Neural cell (in vitro differentiated cells): ENCODE results near the gene LRIT1. TPM values are rescaled to one million over a fixed set of nuclear protein-coding genes. Genes with fewer than 3 reads are reported as not detected.

Experiments used
- H2AFZ ChIP-seq: fragments of 200-600, 300-800 bp; sonication (generic), shearing (Covaris generic); 2 replicates; pipeline ENCODE4 v1.6.0; 2014; ENCODE audit warnings: low read depth, mild to moderate bottlenecking, antibody characterized with exemption, low read length, moderate library complexity
- H3F3A ChIP-seq: fragments of 200-600 bp; shearing (Covaris generic); 2 replicates; pipeline ENCODE4 v1.6.1; 2016; ENCODE audit warnings: mild to moderate bottlenecking, moderate library complexity, mixed read lengths, antibody characterized with exemption, low read length; ENCODE audit not compliant: insufficient read depth, poor library complexity, severe bottlenecking
- H3K27ac ChIP-seq: fragments of 200-600, 300-800 bp; sonication (generic), shearing (Covaris generic); 2 replicates; pipeline ENCODE4 v1.5.1; 2014; ENCODE audit warnings: mild to moderate bottlenecking, low read length, moderate library complexity
- H3K27me3 ChIP-seq: fragments of 300-800, 200-600 bp; sonication (generic), shearing (Covaris generic); 2 replicates; pipeline ENCODE4 v1.6.0; 2014; ENCODE audit warnings: mild to moderate bottlenecking, low read depth, low read length, moderate library complexity; ENCODE audit not compliant: insufficient read depth
- H3K36me3 ChIP-seq: fragments of 300-800, 200-600 bp; sonication (generic), shearing (Covaris generic); 2 replicates; pipeline ENCODE4 v1.5.1; 2014; ENCODE audit warnings: mild to moderate bottlenecking, antibody characterized with exemption, low read length, moderate library complexity; ENCODE audit not compliant: insufficient read depth
- H3K4me2 ChIP-seq: fragments of 300-800, 200-600 bp; sonication (generic), shearing (Covaris generic); 2 replicates; pipeline ENCODE4 v1.6.0; 2014; ENCODE audit warnings: mild to moderate bottlenecking, low read length
- H3K4me3 ChIP-seq: fragments of 300-800, 200-600 bp; sonication (generic), shearing (Covaris generic); 2 replicates; pipeline ENCODE4 v1.5.1; 2014; ENCODE audit warnings: mild to moderate bottlenecking, low read length, moderate library complexity
- H3K79me2 ChIP-seq: fragments of 200-600 bp; shearing (Covaris generic); replicated peaks from 2 replicates; pipeline ENCODE4 v1.6.0; 2014; ENCODE audit warnings: mild to moderate bottlenecking, low read length, moderate library complexity; ENCODE audit not compliant: insufficient read depth
- H3K9ac ChIP-seq: fragments of 300-800, 200-600 bp; sonication (generic), shearing (Covaris generic); 2 replicates; pipeline ENCODE4 v1.6.1; 2016; ENCODE audit warnings: mild to moderate bottlenecking, low read length, mixed read lengths
- H3K9me2 ChIP-seq: fragments of 200-600 bp; shearing (Covaris generic); 2 replicates; pipeline ENCODE4 v1.6.1; 2016; ENCODE audit warnings: mild to moderate bottlenecking, low read length, mixed read lengths; ENCODE audit not compliant: insufficient read depth
- H3K9me3 ChIP-seq: fragments of 200-600, 300-800 bp; sonication (generic), shearing (Covaris generic); 2 replicates; pipeline ENCODE4 v1.6.1; 2016; ENCODE audit warnings: mild to moderate bottlenecking, mixed run types, low read length, moderate library complexity, mixed read lengths
- H4K20me1 ChIP-seq: fragments of 200-600 bp; shearing (Covaris generic); 2 replicates; pipeline ENCODE4 v1.6.1; 2016; ENCODE audit warnings: mild to moderate bottlenecking, mixed run types; ENCODE audit not compliant: insufficient read depth
- EP300 ChIP-seq: fragments of 450-650 bp; conservative IDR thresholded peaks from 2 replicates; pipeline ENCODE4 v1.6.1; 2014; ENCODE audit warnings: antibody characterized with exemption, mild to moderate bottlenecking, moderate library complexity; ENCODE audit not compliant: poor library complexity, severe bottlenecking
- EZH2 ChIP-seq: fragments of 200-600, 300-800 bp; shearing (Covaris generic), sonication (generic); IDR thresholded peaks from 2 replicates; pipeline ENCODE4 v1.6.1; 2014; ENCODE audit warnings: antibody characterized with exemption, low read length, borderline replicate concordance, mild to moderate bottlenecking; ENCODE audit not compliant: insufficient read depth, poor library complexity, severe bottlenecking
- MXI1 ChIP-seq: fragments of 450-650 bp; conservative IDR thresholded peaks from 2 replicates; pipeline ENCODE4 v1.6.1; 2014; ENCODE audit warnings: antibody characterized with exemption, mild to moderate bottlenecking; ENCODE audit not compliant: poor library complexity, severe bottlenecking
- POLR2AphosphoS5 ChIP-seq: IDR thresholded peaks from 2 replicates; pipeline ENCODE4 v1.6.1; 2012
- RAD21 ChIP-seq: fragments of 450-650 bp; conservative IDR thresholded peaks from 2 replicates; pipeline ENCODE4 v1.6.1; 2014; ENCODE audit warnings: antibody characterized with exemption, mild to moderate bottlenecking, moderate library complexity
- REST ChIP-seq: IDR thresholded peaks from 2 replicates; pipeline ENCODE4 v1.6.1; 2012; ENCODE audit warnings: borderline replicate concordance
- SMC3 ChIP-seq: fragments of 450-650 bp; conservative IDR thresholded peaks from 2 replicates; pipeline ENCODE4 v1.6.1; 2014; ENCODE audit warnings: antibody characterized with exemption, mild to moderate bottlenecking, moderate library complexity; ENCODE audit not compliant: poor library complexity
- TAF1 ChIP-seq: IDR thresholded peaks from 2 replicates; pipeline ENCODE4 v1.6.1; 2012; ENCODE audit warnings: low read depth
- polyA plus RNA-seq: library from polyadenylated mRNA; depleted of rRNA; stranded (reverse); fragments of >200 nt; gene quantifications from 2 replicates; pipeline ENCODE4 v1.2.3, GENCODE V29; 2014
- TF ChIP-seq, protein P1 (sequence below): fragments of 450-650 bp; IDR thresholded peaks from 2 replicates; pipeline ENCODE4 v1.5.1; 2014; ENCODE audit warnings: antibody characterized with exemption, mild to moderate bottlenecking, moderate library complexity; ENCODE audit not compliant: poor library complexity, severe bottlenecking

Gene LRIT1
- polyA plus RNA-seq, 1 donor from 2014 or later = not detected

DNA sequence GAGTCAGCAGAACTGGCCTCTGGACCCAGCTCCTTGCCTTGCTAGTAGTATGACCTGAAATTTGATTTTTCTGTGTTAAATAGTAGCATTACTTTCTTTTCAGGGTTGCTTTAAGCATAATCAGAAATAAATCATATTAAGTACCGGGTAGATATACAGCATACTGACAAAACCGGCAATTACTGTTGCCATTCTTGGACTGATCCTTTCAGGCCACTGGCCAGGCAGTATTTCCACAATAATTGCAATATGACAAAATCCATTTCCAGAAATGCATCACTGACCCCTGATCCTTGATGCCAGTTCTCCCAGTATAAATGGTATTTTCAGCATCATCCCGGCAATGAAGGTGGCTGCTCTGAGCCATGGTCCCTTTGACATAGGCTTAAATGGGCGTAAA, 6.9 kb downstream of the LRIT1 start:
- H3K27me3 ChIP-seq = no peaks in the 10 kb centered on the region
- no peaks in the 10 kb centered on the region for H3K36me3 ChIP-seq
- no peaks in the 10 kb centered on the region for H4K20me1 ChIP-seq
- no peak overlapping the region for H2AFZ ChIP-seq
- H3K27ac ChIP-seq = no peak overlapping the region
- no peaks in the 10 kb centered on the region for H3K9me3 ChIP-seq
- TF ChIP-seq EZH2 (no peak), REST (no peak), RAD21 (no peak), EP300 (no peak), MXI1 (no peak)
- TF ChIP-seq, protein P1, sequence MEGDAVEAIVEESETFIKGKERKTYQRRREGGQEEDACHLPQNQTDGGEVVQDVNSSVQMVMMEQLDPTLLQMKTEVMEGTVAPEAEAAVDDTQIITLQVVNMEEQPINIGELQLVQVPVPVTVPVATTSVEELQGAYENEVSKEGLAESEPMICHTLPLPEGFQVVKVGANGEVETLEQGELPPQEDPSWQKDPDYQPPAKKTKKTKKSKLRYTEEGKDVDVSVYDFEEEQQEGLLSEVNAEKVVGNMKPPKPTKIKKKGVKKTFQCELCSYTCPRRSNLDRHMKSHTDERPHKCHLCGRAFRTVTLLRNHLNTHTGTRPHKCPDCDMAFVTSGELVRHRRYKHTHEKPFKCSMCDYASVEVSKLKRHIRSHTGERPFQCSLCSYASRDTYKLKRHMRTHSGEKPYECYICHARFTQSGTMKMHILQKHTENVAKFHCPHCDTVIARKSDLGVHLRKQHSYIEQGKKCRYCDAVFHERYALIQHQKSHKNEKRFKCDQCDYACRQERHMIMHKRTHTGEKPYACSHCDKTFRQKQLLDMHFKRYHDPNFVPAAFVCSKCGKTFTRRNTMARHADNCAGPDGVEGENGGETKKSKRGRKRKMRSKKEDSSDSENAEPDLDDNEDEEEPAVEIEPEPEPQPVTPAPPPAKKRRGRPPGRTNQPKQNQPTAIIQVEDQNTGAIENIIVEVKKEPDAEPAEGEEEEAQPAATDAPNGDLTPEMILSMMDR = no peak
- no peaks in the 10 kb centered on the region for H3K79me2 ChIP-seq
- no peaks in the 10 kb centered on the region for H3F3A ChIP-seq
- no peak overlapping the region for H3K4me3 ChIP-seq
- H3K4me2 ChIP-seq = no peak overlapping the region
- H3K9me2 ChIP-seq = no peaks in the 10 kb centered on the region
- no peak overlapping the region for H3K9ac ChIP-seq

DNA sequence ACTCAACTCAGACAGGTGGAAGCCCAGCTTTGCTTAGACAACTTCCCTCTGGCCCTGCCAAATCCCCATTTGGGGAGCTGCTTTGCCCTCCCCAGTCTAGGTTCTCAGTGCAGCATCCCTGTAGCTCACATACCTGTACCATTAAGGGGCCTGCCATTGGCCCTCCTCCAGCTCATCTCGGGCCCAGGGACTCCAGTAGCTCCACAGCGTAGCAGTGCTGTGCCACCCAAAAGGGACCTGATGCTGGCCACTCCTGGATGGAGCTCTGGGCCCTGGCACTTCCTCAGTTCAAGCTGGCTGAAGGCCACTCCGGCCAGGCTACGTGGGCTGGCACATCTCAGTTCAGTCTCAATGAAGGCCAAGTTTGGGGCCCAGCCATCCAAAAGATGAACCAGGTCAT, 7.4 kb downstream of the LRIT1 start:
- H2AFZ ChIP-seq = no peak overlapping the region
- H3F3A ChIP-seq = no peaks in the 10 kb centered on the region
- no peaks in the 10 kb centered on the region for H3K9me2 ChIP-seq
- H3K36me3 ChIP-seq = no peaks in the 10 kb centered on the region
- no peak overlapping the region for H3K4me3 ChIP-seq
- H3K27me3 ChIP-seq = no peaks in the 10 kb centered on the region
- no peak for TF ChIP-seq TAF1
- TF ChIP-seq MXI1 = no peak
- TF ChIP-seq EP300 = no peak
- TF ChIP-seq, protein P1 = no peak
- TF ChIP-seq SMC3 = no peak
- TF ChIP-seq EZH2 = no peak
- TF ChIP-seq REST = no peak
- TF ChIP-seq POLR2AphosphoS5 = no peak
- TF ChIP-seq RAD21 = no peak
- no peak overlapping the region for H3K27ac ChIP-seq
- H3K79me2 ChIP-seq = no peaks in the 10 kb centered on the region
- H3K9me3 ChIP-seq = no peaks in the 10 kb centered on the region
- H3K4me2 ChIP-seq = no peak overlapping the region
- no peak overlapping the region for H3K9ac ChIP-seq
- no peaks in the 10 kb centered on the region for H4K20me1 ChIP-seq
